ENCODE results near the gene COL23A1.

The COL23A1 gene

DNA sequence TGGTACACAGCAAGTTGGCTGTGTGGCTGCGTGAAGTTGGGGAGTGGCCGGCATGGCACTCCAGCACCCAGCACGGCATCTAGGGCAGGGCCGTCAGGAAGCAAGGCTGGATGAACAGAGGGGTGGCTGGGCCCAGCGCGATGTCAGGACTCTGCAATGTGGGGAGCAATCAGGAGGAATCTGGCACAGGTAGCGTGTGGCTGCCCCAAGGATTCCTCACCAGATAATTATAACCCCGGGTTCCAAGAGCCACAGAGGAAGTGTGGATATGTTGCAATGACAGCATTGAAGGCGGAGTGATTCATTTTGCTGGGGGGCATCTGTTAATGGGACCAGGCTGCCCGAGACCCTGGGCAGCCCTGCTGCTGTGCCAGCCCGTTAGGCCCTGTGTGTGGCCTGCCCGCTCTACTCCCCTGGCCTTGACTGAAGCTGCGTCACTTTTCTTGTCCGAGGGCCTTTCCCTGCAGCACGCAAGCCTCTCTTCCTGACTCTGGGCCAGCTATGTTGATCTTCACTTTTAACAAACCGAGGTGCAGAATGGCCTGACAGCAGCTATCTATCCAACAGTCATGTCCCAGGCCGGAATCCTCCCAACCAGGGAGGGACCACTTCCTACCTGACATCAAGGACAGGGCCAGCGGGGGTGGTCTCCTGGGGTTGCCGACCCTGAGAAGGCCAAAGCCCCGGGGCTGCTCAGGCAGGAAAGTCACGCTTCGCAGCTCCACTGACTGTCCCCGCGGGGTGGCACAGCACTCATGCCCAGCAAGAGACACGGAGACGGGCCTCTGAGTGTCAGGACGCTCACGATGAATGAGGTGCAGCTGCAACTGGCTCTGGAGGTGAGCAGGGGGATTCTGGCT lies 239.6 kb downstream of the COL23A1 start:
- DNase-seq = no peak

DNA sequence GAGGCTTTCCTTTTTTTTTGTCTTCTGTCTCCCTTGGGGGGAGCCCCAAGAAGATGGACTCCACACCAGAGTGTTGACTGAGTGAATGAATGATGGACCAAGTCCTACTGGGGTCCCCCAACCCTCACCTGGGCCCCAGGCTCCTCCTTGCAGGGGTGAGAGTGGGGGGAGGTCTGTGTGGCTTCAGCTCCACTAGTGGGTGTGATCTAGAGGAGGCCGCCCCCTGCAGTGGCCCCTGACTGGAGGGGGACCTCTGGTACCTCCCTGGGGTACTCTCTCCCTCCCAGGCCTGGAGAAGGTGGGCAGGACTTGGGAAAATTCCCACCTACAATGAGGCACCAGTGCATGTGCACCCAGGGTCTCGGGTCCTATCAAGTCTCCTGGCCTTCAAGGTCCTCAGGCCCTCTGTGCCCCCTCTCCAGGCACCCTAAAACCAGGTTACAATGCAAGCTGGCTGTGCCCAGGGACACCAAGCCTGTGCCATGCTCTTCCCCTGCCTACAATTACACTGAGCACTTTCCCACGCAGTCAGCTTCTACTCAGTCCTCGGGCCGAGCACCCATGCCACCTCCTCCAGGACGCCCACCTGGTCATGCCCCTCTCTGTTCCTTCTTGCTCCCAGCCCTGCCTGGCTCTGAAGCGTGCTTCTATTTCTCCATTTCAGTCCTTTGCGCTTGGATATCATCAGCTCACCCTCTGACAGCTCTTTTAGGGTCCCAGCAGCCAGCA lies 240.4 kb downstream of the COL23A1 start:
- DNase-seq = no peak

DNA sequence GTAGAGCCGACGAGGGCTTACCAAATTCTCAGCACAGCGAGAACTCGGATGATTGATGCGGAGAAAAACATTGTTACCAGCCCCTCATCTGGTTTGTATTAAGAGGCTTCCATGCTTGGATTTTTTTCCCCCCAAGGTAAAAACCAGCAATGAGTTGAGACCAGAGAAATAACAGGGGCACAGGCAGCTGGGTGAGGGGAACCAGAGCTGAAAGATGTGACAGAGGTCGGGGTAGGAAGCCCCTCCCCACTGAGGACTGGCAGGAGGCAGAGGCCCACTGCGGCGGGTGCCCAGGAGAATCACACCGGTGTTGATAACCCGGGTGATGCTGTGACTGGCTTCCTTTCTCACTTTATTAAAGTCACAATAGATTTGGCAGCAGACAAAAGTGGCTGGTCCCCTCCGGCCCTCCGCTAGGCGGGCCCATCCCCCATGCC lies 241.1 kb downstream of the COL23A1 start:
- DNase-seq = no peak

DNA sequence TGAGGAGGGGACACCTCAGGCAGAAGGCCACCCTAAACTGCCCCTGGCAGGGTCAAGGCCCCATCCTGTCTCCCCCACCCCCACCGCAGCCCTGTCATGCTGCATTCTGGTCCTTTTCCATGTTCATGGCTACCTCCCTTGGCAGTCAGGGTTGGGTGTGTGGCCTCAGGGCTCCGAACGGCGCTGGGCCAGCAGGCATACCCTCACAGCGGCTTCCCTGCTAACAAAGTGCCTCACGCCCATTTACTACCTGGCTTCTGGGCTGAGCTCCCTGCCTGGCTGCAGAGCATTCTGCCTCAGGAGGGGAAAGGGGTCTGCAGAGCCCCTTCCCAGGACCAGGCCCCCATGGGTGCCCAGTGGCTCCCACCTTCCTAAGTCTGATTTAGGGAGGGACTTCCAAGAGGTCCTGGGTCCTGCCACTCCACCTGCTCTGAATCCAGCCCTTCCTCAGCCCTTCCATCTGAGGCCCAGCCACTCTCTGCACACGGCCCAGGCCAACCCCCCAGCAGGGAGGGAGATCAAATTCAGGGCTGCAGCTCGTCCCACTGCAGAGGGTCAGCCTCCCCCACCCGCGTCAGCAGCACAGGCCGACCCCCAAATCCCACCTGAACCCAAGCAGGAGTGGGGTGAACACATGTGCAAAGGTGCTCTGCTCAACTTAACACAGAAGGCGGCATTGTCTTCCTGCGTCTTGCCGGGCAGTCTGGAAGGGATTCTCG lies 241.7 kb downstream of the COL23A1 start:
- no peak for DNase-seq

DNA sequence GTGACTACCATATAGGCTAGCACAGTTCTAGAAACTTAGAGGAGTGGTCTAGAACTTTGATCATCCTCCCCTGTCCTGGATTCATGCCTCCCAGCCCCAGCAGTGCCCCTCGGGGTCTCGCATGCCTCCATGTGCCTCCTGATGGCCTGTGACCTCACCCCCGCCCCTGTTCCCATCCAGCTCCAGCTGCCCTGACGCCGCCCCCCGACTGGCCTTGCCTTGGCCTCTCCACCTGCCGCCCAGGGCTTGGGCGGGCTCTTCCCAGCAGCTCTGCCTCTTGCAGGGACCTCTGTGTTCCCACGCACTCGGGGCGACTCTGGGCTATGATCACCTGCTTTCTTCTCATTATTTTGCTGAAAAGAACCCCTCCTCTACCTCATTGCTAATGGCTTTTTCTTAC lies 242.2 kb downstream of the COL23A1 start:
- no peak for DNase-seq

DNA sequence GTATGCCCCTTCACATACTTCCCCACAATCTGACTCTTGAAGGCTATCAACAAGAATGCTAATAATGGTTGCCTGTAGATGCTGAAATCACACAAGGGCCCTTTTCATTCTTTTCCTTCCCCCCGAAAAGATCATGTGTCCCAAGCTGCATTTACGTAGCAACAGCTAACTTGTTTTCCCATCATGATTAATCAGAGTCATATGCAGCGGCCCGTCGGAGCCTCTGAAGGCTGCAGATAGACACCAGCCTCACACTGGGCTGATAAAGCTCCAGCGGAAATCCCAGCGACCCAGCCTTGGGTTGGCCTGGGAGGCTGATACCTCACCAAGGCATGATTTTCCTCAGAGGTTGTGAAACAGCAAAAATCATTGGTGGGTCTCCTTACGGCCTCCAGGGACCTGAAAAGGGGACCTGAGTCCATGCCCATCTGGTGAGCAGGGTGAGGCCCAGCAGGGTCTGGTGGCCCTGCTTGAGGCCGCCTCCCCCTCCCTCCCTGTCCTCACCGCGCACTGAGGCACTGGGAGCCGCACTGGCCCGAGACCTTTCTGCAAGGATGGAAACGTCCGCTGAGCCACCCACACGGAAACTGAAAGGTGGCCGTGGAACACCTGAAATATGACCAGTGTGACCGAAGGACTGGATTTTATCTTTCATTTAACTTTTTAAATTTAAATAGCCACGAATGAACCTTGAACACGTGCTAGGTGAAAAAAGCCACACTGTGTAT lies 243.4 kb downstream of the COL23A1 start:
- no peak for DNase-seq

DNA sequence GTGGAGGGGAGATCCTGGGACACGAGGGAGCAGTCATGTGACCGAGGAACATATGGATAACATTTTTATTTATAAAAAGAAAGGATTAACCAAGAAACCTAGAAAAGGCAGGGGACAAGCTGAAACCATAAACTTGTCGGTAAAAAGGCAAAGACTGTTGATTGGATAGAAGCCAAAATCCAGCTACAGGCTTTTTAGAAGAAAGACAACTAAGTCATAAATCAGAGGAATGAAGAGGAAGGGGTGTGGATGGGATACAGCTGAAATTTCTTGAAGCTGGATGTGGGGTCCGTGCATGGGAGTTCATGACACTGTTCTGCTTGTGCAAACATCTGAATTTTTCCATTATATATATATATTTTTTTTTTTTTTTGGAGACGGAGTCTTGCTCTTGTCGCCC lies 246.9 kb downstream of the COL23A1 start:
- DNase-seq = no peak

DNA sequence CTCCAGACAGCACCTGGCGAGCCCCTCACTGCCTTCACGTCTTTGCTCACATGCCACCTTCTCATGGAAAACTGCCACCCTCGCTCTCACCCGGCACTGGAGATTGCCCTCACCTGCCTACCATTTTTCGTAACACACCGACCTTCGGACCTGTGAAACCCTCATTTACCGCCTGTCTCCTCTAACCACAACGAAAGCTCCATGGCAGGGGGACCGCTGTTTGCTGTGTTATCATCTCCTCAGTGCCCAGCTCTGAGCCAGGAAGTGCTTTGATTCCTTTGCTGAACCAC lies 248.4 kb downstream of the COL23A1 start:
- DNase-seq = no peak

DNA sequence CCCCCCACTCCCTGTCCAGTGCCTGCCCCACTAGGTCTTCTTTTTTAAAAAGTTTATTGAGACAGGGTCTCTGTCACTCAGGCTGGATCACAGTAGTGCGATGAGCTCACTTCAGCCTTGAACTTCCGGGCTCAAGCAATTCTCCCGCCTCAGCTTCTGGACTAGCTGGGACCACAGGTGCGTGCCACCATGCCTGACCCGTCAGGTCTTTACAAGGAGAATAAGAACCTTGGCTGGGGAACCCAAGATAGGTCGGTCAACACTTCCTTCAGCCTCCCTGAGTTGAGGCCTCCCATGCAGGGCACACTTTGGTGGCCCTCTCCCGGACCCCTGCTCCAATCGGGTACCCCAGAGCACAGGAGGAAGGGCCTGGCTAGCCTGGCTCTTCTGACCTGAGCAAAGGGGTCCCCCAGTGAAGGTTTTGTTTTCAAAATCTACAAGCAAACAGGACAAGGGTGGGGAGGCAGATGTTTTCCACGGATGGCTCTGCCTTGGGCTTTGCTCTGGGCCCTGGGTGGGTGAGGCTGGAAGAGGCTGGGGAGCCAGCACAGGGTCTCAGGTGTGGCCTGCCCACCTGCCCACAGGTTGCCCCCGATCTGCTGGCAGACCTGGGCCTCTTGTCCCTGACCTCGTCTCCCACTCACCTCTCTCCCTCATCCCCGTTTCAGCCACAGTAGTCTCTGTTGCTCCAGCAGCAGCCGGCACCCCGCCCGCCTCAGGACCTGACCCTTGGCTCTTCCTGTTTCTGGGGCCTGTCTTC lies 248.9 kb downstream of the COL23A1 start:
- no peak for DNase-seq

DNA sequence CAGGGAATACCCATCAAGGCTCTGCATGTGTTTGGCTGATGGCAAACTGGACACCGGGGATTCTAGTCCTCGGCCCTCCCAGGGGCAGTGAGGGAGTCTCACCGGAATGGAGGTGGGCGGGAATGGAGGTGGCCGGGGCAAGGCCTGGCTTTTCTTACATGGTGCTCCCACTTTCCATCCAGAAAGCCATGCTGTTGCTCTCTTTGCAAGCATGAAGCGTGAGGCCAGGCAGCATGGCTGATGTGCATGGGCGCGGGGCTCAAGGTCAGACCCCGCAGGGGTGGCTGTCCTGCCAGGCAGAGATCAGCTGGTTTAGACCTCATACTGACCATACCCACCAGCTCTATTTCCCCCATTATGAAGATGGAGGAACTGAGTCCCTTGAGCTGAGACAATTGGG lies 249.6 kb downstream of the COL23A1 start:
- DNase-seq = no peak

DNA sequence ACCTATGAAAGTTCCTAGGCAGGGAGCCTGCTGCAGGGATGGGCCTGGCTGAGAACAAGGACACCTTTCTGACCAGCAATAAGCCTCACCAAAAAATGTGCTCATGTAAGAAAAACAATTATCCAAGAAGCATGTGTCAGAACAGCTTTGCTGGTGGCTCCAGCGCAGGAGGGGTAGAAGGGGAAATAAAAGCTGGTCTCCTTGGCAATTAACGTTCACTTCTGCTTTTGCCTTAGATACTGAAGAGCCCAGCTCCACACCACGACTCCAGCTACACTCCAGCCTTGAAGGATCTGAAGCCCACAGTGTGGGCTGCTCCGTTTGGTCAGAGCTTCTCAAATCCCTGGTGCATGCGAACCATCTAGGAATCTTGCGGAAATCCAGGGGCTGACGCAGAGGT lies 250.0 kb downstream of the COL23A1 start:
- no peak for DNase-seq

DNA sequence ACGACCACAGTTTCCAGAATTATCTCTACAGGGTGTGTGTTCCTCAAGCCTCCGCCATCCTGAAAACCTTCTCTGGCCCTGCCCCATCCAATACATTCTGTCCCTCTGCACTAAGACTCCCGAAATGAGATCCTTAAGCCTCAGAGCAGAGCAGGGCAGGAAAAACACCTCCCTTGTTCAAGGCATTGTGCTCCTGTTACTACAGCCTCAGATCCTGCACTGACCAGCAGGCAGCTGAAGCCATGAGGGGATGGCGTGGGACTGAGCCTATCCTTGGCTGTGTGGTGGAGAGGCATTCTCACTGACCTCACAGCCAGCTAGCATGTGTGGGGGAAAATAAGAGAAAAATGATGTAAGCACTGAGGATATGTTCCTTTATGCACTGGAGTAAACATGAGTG lies 250.9 kb downstream of the COL23A1 start:
- DNase-seq = no peak

DNA sequence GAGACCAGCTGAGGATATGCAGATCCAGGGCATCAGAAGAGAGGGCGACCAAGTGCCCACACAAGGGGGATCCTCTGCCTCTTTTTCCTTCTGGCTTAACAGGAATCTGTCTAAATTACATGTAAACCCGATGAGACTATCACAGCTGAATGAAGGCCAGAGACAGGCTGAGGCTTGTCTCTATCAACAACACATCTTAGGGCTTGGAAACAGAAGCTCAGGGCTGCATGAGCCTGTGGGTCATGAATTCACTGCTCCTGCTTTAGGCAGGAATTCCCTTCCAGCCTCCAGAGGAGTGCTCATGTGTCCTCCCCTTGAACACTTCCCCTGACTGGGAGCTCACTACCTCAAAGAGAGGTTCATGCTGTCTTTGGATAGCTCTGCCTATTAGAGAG lies 251.4 kb downstream of the COL23A1 start:
- DNase-seq = no peak

DNA sequence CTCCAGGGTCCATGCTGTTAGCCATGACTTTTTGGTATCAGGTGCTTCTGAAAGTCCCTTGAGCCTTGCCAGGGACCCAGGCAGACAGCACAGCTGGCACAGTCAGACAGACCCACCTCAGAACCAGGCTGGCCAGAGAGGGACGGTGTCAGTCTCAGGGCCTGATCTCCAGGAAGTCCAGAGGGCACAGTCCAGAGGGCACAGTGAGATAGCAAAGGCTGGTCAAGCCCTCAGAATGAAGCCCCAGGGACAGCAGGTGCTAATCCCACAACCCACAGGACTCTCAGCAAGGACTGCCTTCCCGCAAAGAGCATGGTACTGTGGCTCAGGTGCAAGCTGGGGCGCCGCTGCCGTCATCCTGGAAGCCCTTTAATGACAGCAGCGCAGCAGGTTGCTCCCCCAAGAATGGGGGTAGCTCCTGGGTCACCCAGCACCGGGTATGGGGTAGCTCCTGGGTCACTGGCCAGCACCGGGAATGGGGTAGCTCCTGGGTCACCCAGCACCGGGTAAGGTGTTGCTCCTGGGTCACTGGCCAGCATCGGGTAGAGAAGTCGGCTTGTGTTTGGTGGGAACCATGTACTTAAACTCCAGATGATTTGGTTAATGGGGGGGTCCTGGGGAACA lies 252.0 kb downstream of the COL23A1 start:
- no peak for DNase-seq

DNA sequence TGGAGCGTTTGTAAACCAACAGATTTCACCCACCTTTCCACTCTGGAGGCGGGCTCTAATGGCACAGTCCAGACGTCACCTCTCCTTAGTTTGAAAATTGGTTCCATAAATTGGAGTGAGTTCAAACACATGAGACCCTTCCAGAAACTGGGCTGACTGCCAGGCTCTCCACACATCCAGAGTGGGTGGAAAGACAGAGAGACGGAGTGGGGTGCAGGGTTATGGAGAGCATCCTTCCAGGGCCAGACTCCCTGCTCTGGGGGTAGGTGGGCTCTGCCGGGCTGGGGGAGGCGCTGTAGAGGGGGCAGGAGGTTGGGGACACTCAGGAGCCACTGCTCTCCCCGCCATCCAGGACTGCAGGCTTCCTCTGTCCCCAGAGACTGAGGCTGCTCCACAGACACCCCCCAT lies 252.9 kb downstream of the COL23A1 start:
- no peak for DNase-seq

DNA sequence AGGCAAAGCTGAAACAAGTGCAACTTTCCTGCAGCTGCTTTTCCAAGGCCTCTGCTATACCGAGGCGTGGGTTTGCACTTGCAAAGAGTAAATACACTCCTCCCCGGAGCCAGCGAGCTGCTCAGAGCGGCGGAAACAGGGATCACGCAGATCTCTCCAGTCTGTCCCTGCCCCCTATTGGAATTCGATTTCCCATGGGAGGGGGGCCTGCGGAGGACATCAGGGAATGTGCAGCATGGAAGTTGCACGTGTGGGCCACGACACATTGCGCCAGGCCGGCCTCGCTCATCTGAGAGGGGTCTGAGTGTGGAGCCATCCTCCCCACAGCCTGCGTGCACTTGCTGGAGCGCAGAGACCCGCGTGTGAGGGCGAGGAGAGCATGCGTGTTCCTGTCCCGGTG lies 253.3 kb downstream of the COL23A1 start:
- no peak for DNase-seq

DNA sequence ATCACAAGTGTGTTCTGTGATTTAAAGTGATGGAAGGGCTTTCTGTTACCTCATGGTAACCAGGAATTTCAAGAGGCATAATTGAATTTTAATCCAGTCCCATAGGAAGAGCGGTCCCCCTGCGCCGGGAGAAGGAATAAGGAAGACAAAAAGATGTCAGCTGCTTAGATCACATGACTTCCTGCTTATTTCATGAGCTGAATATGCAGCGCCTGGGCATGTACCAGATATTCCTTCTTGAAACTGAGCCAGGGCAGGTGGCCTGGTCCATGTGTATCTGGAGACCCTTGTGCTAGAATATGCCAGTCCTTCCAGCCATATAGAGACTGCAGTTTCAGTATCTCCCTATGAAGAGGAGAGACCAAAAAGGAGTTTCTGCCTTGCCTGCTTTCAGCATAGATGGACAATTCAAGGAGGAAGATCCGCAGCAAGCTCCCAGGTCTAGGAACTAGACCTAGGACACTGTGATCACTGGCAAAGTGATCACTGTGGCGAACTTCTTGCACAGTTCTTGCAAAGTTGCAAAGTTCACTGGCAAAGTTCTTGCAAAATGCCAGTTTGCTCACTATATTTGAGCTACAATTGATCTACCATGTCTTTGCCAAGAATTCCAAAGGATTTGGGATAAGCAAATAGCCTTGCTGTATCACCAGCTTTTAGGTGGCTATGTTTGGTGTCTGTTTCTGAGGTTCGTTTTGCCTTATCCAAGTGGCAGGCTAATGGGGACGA lies 254.7 kb downstream of the COL23A1 start:
- DNase-seq = no peak

DNA sequence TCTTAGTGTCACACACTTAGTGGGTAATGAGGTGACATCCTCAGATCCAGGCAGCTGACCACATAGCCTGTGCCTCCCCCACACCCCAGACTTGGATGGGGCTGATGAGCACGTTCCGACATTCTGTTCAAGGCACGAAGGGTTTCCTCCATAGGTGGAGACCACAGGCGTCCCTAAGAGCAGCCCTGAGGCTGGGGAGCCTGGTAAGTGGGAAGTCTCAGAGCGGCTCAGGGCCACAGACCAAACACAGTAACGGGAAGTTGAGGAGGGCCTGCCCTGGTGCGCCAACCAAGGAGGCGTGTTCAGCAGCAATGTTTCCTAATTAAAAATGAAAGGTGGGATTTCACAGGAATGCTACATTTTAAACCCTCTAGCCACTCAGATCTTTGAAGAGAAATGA lies 255.3 kb downstream of the COL23A1 start:
- DNase-seq = no peak

DNA sequence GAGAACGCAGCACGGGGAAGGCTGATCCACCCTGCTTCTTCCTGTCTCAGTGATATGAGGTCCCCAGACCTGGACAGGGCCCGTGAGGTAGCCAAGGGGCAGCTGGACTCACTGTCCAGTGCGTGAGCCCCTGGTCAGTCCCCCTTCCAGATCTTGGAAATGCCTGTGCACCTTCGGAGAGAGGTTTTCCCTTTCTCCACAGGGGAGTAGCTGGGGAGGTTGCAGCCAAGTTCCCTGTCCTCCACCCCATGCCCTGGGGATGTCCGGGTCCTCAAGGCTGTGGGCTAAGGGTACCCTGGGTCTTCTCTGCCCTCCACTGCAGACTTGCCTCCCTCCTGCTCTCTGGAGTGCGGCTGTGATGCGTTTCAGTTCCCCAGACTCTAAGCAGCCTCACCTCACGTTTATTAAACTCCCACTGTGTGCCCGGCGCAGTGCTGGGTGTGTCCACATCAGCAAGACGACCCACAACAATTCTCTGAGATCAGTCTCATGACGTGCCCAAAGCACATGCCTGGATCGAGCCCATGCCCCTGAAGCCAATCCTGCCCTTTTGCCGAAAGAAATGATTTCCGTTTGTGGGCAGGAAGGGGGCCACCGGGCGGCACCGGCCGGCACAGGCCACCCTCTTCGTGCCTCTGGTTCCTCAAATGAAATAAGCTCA lies 256.2 kb downstream of the COL23A1 start:
- DNase-seq = no peak

DNA sequence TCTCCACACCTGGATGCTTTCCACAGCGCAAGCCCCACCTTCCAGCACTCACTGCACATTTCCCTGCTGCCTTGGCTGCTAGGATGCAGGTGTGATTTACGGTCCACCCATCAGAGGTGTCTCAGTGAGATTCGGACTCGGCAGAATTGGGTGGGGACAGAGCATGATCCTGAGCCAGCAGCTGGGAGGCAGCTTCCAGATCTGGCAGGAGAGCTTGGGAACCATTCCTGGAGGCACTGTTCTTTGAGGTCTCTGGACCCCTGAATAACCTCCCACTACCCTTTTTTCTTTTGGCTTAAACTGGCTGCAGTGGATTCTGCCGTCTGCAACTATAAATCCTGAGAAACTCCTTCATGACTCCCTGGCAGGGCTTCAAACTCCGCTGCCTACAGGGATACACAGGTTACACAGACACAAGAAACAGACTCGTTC lies 258.0 kb downstream of the COL23A1 start:
- no peak for DNase-seq
